Measurements from ENCODE around the gene HSPA14. TPM values are rescaled to one million over a fixed set of nuclear protein-coding genes. Genes with fewer than 3 reads are reported as not detected.
A peak's percentile ranks its signal among the peaks of the same experiment; 100 is the strongest.

The HSPA14 gene
- total RNA-seq, 1 donor from 2014 or later = 24.2 TPM

GRCh38 chr10:14873090-14873760 lies 35.1 kb downstream of the HSPA14 start:
- peaks cover 15% of the 10 kb centered on the region for H3K4me1 Mint-ChIP-seq
- no peaks in the 10 kb centered on the region for H3K27me3 Mint-ChIP-seq (ENCODE audit: low read depth)
- no peak for TF ChIP-seq CTCF (conservative IDR thresholded peaks at IDR 0.05)
- peaks cover 3% of the 10 kb centered on the region for H3K36me3 Mint-ChIP-seq (ENCODE audit: low read depth)
- H3K27ac Mint-ChIP-seq (ENCODE audit: unreplicated experiment) = no peak overlapping the region
- DNase-seq (ENCODE audit: low read depth, low spot score) = no peak
- no peaks in the 10 kb centered on the region for H3K9me3 Mint-ChIP-seq
- H3K4me3 Mint-ChIP-seq = no peak overlapping the region

- no peaks in the 10 kb centered on the region for H3K36me3 Mint-ChIP-seq (ENCODE audit: low read depth)
- DNase-seq (ENCODE audit: low read depth, low spot score) = no peak
- no peaks in the 10 kb centered on the region for H3K9me3 Mint-ChIP-seq
- peak overlapping the region; percentile 99 for H3K4me3 Mint-ChIP-seq
- H3K27ac Mint-ChIP-seq (ENCODE audit: unreplicated experiment) = no peak overlapping the region
- H3K4me1 Mint-ChIP-seq = peaks cover 26% of the 10 kb centered on the region
- no peak for TF ChIP-seq CTCF (conservative IDR thresholded peaks at IDR 0.05)
- no peaks in the 10 kb centered on the region for H3K27me3 Mint-ChIP-seq (ENCODE audit: low read depth)
These were observed 37.8 kb downstream of the HSPA14 start for GRCh38 chr10:14875941-14876340.

- H3K27me3 Mint-ChIP-seq (ENCODE audit: low read depth) = no peaks in the 10 kb centered on the region
- TF ChIP-seq CTCF (conservative IDR thresholded peaks at IDR 0.05) = no peak
- no peaks in the 10 kb centered on the region for H3K36me3 Mint-ChIP-seq (ENCODE audit: low read depth)
- peak overlapping the region; percentile 99 for H3K4me3 Mint-ChIP-seq
- peak overlapping the region; percentile 92 for H3K27ac Mint-ChIP-seq (ENCODE audit: unreplicated experiment)
- peaks cover 28% of the 10 kb centered on the region for H3K4me1 Mint-ChIP-seq
- no peaks in the 10 kb centered on the region for H3K9me3 Mint-ChIP-seq
- no peak for DNase-seq (ENCODE audit: low read depth, low spot score)
These were observed 38.7 kb downstream of the HSPA14 start for GRCh38 chr10:14876764-14877163.

- Mint-ChIP-seq H3K4me3 (peak within 1 kb of the TSS; percentile 99), H3K4me1 (peaks cover 37% of the 10 kb centered on the region), H3K9me3 (no peaks in the 10 kb centered on the region), H3K27me3 (ENCODE audit: low read depth) (no peaks in the 10 kb centered on the region), H3K36me3 (ENCODE audit: low read depth) (peaks cover 8% of the 10 kb centered on the region), H3K27ac (ENCODE audit: unreplicated experiment) (peak within 1 kb of the TSS; percentile 99)
- no peak for TF ChIP-seq CTCF (conservative IDR thresholded peaks at IDR 0.05)
- DNase-seq (ENCODE audit: low read depth, low spot score) = peak; percentile 91
These were observed 40.4 kb downstream of the HSPA14 start, which contains the start of gene SUV39H2 for GRCh38 chr10:14878266-14879123. TSS of gene SUV39H2 (plus strand) at chr10:14878866. CDS start at chr10:14878889, 23 bp downstream.

- peak overlapping the region; percentile 99 for H3K27ac Mint-ChIP-seq (ENCODE audit: unreplicated experiment)
- DNase-seq (ENCODE audit: low read depth, low spot score) = peak; percentile 10
- no peaks in the 10 kb centered on the region for H3K27me3 Mint-ChIP-seq (ENCODE audit: low read depth)
- H3K9me3 Mint-ChIP-seq = no peaks in the 10 kb centered on the region
- peaks cover 10% of the 10 kb centered on the region for H3K36me3 Mint-ChIP-seq (ENCODE audit: low read depth)
- H3K4me3 Mint-ChIP-seq = peak overlapping the region; percentile 98
- H3K4me1 Mint-ChIP-seq = peaks cover 37% of the 10 kb centered on the region
- TF ChIP-seq CTCF (conservative IDR thresholded peaks at IDR 0.05) = no peak
These were observed 41.2 kb downstream of the HSPA14 start for GRCh38 chr10:14879124-14879927.

Measured in neural crest cell (in vitro differentiated cells).